NCI-H1092 treated with DMSO at 0.1 percent for 48 hours (cell line): ENCODE measurements around the gene C1QL3.

Experiments
- DNase-seq: peaks from one replicate; lab custom pipeline; 2025; lab: John Stamatoyannopoulos, UW

The C1QL3 gene

DNA sequence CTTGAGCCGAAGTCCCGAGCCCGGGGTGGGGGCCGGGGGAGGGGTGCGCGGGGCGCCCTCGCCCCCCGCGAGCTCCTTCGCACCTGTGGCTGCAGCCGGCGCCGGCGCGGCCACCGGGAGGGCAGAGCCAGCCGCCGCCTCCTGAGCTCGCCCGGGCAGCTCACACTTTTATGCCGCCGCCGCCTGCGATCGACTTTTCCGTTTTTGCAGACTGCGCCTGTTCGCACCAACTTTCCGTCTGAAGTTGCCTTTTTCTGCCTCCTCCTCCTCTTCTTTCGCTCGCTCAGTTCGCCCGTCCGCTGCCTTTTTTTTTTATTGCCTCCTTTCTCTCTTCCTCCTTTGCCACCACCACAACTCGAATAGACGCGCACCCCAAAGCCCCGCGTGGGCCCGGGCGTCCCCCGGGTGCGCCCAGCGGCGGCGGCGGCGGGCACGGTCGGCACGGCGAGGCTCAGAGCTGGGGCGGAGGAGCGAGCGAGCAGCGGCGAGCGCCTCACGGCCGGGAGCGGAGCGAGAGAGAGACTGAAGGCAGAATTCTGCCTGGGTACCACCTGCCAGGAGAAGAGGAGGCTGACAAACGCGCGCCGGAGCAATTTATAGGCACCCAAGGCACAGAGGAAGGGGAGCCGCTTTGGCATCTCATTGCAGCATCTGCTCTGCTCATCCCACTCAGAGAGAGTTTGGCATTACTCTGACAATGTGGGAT lies at the start of gene C1QL3:
TSS of gene C1QL3 (minus strand) at position 569 of the 706 bp plus-strand sequence. CDS start 814 bp downstream, outside the sequence.
- peak; percentile 33 for DNase-seq

DNA sequence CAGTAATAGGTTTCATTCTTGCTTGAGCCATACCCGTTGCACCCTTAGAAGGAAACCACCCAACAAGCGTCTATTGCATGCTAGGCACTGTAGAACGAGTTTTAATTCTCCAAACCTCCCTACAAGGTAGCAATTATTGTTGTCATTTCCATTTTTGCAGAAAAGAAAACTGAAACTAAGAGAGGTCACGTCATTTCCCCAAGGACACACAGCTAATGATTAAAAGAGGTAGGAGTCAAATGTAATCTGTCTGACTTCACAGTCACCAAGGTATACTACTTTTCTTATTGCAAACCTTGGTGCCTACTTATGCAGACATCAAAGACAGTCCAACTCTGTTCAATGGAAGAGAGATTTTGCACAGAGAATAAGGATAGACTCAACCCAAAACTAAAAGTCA lies 49.1 kb upstream of the C1QL3 start:
- DNase-seq: no peak

DNA sequence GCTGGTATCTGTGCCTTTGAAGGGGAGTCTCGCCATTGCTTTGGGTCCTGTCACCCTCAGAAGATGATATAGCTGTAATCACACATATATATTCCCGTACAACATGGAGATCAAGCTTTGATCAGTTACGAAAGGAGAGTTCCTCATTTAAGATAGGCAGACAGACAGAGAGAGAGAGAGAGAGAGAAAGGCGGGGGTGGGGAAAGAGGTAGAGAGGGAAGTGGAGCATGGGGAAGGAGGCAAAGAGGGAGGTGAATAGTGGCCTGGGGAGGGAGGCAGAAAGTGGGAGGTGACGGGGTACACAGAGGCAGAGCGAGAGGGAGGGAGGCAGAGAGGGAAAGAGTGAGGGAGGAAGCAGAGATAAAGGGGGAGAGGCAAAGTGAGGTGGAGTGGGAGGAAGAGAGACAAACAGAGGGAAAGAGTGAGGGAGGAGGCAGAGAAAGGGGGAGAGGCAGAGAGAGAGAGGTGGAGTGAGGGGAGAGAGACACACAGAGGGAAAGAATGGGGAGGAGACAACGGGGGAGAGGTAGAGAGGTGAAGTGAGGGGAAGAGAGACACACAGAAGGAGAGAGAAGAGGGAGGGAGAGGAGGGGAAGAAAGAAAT lies 44.6 kb upstream of the C1QL3 start:
- no peak for DNase-seq

DNA sequence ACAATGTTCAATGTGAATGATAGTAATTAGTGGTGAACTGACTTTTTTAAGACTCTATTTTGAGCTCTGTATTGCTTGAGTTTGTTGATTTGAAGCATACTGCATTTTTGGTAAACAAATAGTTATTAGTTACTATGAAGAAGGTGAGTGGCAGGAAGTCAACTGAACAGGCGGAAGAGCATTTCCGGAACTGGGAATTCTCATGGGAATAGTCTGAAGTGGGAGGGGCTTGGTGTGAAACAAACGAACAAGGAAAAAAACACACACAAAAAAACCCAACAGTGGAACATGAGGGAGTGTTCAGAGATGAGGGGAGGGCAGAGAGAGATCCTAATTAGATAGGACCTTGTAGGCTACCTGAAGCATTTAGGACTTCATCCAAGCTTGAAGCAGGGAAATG lies 43.9 kb upstream of the C1QL3 start:
- DNase-seq: no peak

DNA sequence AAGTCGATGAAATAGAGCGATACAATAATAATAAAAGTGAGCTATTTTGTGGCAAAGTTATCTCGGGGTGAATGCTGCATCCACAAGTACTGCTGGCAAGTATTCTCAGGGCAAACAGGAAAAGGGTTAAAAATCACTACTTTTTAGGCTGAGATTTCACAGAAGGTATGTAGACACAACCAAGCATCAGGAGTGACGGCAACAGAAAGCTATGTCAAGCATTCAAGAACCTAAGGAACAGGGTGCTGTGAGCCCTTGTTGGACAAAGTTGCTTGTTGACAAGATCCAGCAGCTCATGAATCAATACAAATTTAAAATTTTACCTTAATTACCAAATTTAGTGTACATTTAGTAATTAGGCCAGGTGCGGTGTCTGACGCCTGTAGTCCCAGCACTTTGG lies 41.2 kb upstream of the C1QL3 start:
- no peak for DNase-seq

DNA sequence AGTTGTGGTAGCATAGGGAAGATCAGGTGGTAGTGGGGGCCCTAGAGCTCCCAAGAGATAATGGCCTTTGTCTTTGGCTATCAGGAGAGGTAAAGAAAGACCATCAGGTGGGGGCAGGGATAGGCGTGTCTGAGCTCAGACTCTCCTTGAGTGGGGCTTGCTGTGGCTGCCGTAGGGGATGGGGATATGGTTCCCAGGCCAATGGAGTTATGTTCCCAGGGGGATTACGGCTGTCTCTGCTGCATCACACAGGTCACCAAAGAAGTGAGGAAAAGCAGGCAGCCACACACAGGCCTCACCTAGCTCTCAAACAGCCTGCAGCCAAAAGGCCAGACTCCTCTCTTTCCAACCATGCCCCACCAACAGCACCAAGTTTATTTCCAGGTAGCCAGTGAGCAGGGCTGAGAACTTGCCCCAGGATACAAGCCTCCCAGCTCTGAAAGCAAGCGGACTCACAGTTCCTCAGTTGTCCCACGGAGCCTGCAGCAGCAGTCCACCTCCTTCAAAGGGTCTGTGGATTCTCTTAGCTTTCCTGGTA lies 37.6 kb upstream of the C1QL3 start:
- DNase-seq: no peak

DNA sequence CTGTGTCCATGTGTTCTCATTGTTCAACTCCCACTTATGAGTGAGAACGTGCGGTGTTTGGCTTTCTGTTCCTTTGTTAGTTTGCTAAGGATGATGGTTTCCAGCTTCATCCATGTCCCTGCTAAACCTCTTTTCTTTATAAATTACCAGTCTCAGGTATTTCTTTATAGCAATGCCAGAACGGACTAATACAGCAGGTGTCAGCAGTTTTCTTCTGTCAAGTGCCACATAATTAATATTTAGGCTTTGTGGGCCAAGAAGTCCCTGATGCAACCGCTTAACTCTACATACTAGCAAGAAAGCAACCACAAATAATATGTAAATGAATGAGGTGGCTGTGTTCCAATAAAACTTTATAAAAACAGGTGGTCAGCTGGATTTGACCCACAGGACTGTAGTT lies 26.3 kb upstream of the C1QL3 start:
- no peak for DNase-seq

DNA sequence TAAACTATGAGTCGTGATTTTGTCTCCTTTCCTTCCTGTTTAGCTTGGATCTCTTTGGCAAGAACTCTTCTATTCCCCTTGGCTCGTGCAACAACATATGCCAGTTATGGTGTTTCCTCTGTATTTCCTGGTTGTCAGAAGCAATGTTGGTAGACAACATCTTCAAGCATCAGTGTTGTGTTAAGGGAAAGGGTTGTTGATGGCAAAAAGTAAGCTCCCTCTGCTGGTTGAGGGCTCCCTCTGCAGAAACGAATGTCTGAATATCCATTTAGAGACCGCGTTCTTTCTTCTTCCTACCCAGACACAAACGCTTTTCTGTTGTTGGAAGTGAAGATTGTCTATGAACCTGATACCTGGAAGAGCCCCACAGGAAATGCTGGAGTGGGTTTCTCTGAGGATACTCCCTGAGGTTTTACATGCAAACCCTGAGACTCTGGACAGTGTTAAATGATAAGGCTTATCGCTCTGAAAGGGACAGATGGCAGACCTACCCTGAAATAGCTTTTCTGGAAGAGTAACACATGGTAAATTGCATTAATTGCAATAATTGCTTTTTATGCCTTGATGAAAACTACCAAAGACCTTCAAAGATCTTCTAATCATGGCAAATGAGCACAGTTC lies 23.5 kb upstream of the C1QL3 start:
- no peak for DNase-seq

DNA sequence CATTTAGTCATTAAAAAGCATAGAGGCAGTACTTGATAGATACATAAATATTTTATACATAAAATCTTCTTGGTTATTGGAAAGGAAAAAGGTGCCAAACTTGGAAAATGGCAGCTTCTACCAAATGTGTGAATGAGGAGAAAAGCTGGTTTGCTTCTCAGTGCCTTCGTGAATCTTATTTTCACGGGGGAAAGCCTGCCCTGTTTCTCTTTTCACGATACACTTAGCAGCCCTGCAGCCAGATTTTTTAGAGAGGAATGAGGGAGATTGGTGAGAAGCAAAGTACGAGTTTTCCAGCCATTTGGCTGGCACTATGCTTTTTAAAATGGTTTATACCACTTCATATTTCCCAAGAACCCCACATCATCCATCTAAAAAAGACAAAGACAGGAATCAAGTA lies 22.9 kb upstream of the C1QL3 start:
- DNase-seq: no peak

DNA sequence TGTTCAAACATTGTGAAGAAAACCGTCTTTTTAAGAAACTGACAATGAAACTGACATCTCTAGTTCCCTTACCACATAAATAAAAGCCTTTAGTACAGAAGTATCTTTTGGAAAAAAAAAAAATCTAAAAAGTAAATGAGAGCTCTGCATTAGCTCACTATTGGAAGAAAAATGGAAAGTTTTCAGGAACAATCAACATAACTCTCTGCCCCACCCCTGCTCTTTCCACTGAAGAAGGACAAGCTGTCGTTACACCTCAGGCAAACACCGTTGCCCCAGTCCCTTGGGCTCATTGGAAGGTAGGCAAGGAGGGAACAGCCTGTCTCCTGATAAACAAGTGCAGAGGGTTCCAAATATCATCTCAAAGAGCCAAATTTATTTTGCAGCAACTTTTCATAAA lies 22.4 kb upstream of the C1QL3 start:
- DNase-seq: no peak

DNA sequence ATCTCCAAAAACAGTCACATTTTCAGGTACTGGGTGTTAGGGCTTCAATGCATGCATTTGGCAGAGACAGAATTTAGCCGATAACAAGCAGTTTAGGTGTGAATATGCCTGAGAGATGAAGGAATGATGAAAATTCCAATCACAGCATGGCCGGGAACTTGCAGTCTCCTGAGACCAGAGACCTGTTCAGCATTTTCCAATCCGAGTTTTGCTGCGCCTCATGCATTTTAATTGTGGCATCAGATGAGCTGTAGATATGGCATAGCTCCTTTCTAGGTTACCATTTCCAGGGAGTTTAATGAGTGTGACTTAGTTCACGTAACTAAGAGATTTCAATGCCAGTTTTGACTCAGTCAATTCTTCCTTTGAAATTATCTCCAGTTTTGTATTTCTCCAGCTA lies 14.5 kb upstream of the C1QL3 start:
- DNase-seq: no peak

DNA sequence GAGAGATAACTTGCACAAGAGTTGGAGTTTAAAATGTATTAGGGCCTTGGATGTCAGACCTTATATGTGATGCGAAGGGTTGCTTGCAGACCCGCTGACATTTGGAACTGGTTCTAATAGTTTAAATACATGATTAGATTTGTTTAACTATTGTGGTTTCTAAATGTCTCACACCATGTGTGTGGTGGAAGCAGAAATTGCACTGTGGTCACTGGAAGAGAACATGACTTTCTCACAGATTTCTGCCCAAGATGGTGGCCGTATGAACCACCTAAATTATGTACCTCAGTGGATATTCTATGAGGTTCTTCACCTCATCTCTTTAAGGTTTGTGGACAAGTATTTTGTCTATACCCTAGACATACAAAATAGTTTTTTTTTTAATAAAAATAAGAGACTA lies 8.2 kb upstream of the C1QL3 start:
- DNase-seq: no peak

DNA sequence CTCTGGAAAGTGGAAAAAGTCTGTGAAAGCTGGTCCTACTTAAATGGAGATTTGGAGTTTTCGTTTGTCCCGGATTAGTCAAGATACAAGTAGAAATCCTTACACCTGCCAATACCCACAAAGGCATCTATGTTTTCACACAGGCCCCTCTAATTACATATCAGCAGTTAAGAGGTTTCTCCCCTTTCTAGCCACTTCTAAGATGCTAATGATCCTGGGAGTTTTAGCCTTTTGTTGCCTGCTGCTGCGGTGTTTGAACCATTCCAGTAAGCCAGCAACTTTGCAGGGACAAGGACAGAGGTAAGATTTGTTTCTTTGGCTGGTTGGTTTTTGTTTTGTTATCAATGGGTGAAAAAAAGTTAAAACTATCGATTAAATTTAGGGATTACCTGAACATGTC lies 5.8 kb upstream of the C1QL3 start:
- DNase-seq: no peak

DNA sequence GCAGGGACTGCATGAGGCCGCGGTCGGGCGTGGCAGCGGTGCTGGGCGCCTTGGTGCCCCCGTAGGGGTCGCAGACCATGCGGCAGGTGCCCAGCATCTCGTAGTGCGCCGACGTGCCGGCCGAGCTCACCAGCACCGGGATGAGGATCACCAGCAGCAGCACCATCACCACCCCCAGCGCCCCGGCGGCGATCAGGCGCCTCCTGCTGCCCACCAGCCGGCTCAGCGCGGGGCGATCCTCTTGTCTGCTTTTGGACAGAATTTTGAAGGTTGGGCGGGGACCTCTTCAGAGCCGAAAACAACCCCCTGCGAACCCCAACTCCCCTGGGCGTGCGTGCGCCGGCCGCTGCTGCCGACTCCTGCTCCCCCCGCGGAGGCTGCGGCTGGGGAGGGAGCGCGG lies 779 bp downstream of the C1QL3 start:
- DNase-seq: peak; percentile 48

DNA sequence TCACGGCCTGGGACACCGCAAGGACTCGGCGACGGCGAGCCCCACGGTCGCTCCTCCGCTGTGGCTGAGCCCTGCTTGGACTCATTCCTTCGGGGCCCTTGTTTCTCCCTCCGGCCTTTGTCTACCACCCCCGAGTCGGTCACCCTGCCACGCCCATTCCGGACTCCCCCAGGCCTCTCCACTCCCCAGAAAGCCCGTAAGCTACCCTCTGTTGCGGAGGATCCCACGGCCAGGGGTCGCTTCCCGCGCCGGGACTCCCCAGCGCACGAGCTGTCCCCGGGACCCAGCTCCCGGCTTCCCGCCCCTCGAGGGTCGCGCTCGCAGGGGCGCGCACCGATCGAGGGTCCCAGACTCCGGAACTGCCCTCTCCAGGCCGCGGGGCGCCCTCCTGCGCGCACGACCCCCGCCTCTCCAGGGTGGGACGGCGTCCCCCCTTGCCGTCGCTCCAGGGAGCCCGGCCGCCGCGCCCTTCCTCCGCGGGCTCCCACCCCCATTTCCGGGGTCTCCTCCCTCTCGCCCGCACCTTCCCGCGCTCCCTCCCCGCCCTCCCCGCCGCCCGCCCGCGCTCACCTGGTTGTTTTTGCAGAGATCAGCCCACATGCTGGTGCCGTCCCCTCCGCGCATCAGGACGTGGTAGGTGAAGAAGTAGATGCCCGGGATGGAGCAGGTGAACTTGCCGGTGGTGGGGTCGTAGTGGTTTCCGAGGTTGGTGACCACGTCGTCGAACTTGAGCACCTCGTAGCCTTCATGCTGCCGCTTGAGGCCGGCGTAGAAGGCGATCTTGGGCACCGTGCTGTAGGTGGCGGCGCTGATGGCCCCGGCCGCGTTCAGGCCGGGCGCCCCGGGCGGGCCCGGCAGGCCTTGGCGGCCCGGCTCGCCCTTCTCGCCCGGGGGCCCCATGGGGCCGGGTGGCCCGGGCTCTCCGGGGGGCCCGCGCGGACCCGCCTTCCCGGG lies 1.5 kb downstream of the C1QL3 start:
- DNase-seq: peak; percentile 21

DNA sequence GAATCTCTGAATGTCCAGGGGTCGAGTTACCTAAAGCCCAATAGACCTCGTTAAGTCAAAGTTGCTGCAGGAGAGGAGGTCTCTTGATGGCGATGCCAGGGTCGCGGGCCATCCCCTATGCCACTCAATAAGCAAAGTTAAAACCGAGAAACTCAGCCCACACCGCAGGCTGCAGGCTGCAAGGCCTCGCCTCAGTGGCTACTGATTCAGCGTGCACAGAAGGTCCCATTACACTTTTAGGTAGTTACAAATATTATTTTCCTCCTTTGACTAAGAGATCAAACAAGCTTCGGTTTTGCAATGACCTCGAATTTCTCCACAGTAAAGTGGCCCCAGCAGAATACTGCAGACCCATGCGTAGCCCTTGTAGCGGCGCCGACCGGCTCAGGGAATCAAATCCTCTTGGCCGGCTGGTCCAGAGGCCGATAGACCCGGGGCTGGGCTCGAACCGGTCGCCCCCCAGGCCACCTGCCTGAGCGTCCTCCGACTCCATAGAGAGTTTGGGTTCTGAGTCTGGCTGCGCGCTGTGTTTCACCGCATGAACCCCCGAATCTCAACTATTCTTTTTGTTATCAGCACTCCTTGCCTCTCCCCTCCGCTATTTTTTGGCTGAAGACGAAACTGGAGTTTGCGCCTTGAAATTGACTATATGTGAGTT lies 2.3 kb downstream of the C1QL3 start:
- peak; percentile 15 for DNase-seq

DNA sequence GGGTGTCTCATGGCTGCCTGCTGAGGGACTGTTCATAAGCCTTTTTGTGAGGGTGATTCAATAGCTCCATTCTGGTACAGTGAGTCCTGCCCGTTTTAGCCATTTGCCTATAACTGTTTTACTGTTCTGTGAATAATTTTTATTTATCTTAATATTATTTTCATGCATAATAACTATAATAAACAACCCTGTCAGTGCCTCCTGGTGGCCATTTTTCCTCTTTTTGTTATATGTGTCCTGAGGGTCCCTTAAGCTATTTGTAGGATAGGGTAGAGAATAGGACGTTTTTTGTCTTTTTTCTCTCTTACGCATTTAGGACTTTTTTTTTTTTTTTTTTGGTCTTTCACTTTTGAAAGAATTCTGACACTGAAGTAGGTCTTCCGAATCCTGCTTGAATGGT lies 2.9 kb downstream of the C1QL3 start:
- peak; percentile 19 for DNase-seq

DNA sequence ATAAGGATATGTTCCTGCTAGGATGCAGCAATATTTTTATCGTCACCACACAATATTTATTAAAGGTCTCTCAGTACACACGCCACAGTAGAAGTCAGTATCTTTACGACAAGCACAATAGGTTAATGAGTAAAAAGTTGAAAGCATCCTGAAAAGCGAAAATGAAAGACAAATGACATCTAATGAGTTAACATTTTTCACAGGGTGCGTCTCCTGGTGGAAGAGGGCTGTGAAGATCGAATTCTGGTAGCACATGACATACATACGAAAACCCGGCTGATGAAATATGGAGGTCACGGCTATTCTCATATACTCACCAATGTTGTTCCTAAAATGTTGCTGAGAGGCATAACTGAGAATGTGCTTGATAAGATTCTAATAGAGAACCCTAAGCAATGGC lies 10.8 kb downstream of the C1QL3 start:
- DNase-seq: no peak

DNA sequence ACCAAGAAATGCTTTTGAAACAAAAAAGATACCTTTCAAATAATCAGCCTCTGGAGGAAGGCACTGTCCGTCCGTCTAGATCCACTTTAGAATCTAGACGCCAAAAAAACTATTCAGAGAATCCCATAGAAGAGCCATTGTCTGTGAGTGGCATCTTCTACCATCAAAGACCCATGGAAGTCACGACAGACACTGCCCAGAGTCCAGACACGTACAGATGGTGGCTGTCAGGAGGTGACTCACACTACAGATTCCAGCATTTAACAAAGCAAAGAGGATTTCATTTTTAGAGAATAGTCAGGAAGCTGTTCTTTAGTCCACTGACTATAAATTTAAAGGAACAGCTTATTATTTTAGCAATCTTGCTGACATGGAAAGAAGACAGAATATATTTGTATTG lies 11.7 kb downstream of the C1QL3 start:
- no peak for DNase-seq

DNA sequence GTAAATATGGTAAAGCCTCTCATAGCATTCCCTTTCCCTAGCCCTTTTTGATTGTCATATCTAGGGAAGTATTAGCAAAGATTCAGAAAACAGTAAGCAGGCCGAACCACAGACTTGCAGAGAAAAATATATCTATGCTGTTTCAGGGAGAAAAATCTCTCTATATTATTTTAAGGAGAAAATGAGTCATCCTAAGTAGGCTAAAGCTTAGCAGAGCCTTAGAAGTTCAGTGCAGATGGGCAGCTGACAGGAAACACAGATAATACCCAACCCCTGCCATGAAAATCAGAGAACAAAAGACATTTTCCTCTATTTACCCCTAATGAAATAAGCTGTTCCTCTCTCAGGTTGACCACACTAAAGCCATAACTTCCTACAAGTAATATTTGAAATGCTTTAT lies 16.5 kb downstream of the C1QL3 start:
- no peak for DNase-seq

DNA sequence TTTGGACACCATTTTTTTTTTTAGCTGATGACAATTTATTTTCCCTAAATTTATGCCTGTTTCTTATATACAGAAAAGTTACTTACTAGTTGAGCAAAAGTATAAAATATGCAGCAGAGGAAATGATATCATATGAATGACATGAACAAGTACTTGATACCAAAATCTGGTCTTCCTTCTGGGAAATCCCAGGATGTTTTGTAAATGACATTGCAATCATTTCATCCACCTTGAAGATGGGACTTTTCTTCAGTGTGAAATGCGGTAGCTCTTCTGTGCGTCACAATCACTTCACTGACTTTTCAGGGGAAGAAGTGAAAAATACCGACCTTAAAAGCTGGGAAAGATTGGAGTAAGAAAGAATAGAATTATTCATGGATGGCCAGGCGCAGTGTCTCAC lies 23.8 kb downstream of the C1QL3 start:
- no peak for DNase-seq
